NCI-H524 (cell line): ENCODE results near the gene EIF3L.

Source experiments
- DNase-seq, 2 experiments: peaks; one replicate each; lab custom pipeline; 2025; lab: John Stamatoyannopoulos, UW

EIF3L gene

GRCh38 chr22:37854946-37855345 is 5.7 kb downstream of the EIF3L start:
- no peak for DNase-seq

GRCh38 chr22:37855462-37855861 is 6.2 kb downstream of the EIF3L start:
- no peak for DNase-seq

- DNase-seq: no peak
Observed at GRCh38 chr22:37860796-37861421, 11.7 kb downstream of the EIF3L start.

- no peak for DNase-seq
Observed at GRCh38 chr22:37862570-37863325, 13.5 kb downstream of the EIF3L start.

- no peak for DNase-seq
Observed at GRCh38 chr22:37865510-37865909, 16.3 kb downstream of the EIF3L start.

- DNase-seq: peak; percentile 9 to 85
Observed at GRCh38 chr22:37870273-37870672, 21.1 kb downstream of the EIF3L start.

GRCh38 chr22:37880668-37881440 is 31.6 kb downstream of the EIF3L start:
- no peak for DNase-seq

GRCh38 chr22:37884420-37884819 is 35.2 kb downstream of the EIF3L start:
- DNase-seq: no peak

- no peak for DNase-seq
Observed at GRCh38 chr22:37887584-37888378, 38.6 kb downstream of the EIF3L start.

- DNase-seq: no peak
Observed at GRCh38 chr22:37891926-37892325, 42.7 kb downstream of the EIF3L start.

- DNase-seq: no peak
Observed at GRCh38 chr22:37892566-37893335, 43.5 kb downstream of the EIF3L start.

GRCh38 chr22:37893583-37893983 is 44.4 kb downstream of the EIF3L start:
- no peak for DNase-seq

GRCh38 chr22:37894939-37895670 is 45.9 kb downstream of the EIF3L start:
- no peak for DNase-seq

- no peak for DNase-seq
Observed at GRCh38 chr22:37896181-37896592, 47.0 kb downstream of the EIF3L start.

GRCh38 chr22:37896939-37897338 is 47.7 kb downstream of the EIF3L start:
- DNase-seq: no peak

- DNase-seq: no peak
Observed at GRCh38 chr22:37897807-37898206, 48.6 kb downstream of the EIF3L start.

- DNase-seq: no peak
Observed at GRCh38 chr22:37898441-37899181, 49.4 kb downstream of the EIF3L start.

GRCh38 chr22:37904572-37905533 is 55.6 kb downstream of the EIF3L start:
- DNase-seq: peak in 1 of 2 experiments; percentile 48
